H9 (cell line): ENCODE results near the gene PTPRQ. TPM values are rescaled to one million over a fixed set of nuclear protein-coding genes. Genes with fewer than 3 reads are reported as not detected.

Experiments used
- DNase-seq: peaks from one replicate; pipeline ENCODE4 v3.0.0-alpha.2; 2017
- H2AFZ ChIP-seq: one replicate; pipeline ENCODE4 v1.6.1; 2013; ENCODE audit warnings: mild to moderate bottlenecking, low read length, control low read depth, moderate library complexity
- H2AK5ac ChIP-seq: 2 replicates; pipeline ENCODE4 v1.6.1; 2013; ENCODE audit warnings: low read length, control low read depth, mixed read lengths; ENCODE audit not compliant: insufficient read length
- H2BK120ac ChIP-seq: one replicate; pipeline ENCODE4 v1.6.1; 2013; ENCODE audit warnings: low read depth, mild to moderate bottlenecking, low read length, control low read depth, inconsistent platforms; ENCODE audit not compliant: poor library complexity, severe bottlenecking
- H2BK12ac ChIP-seq: 2 replicates; pipeline ENCODE4 v1.6.1; 2013; ENCODE audit warnings: low read length, control low read depth, mixed read lengths, low read depth; ENCODE audit not compliant: insufficient read length
- H2BK15ac ChIP-seq: 2 replicates; pipeline ENCODE4 v1.6.1; 2013; ENCODE audit warnings: low read depth, low read length, control low read depth
- H2BK20ac ChIP-seq: one replicate; pipeline ENCODE4 v1.6.1; 2013; ENCODE audit warnings: low read depth, mild to moderate bottlenecking, low read length, control low read depth, inconsistent platforms; ENCODE audit not compliant: poor library complexity, severe bottlenecking
- H2BK5ac ChIP-seq: 2 replicates; pipeline ENCODE4 v1.6.1; 2013; ENCODE audit warnings: low read length, control low read depth, mixed read lengths; ENCODE audit not compliant: insufficient read length
- H3K14ac ChIP-seq: 2 replicates; pipeline ENCODE4 v1.6.1; 2013; ENCODE audit warnings: low read length, control low read depth; ENCODE audit not compliant: insufficient read depth
- H3K18ac ChIP-seq: 2 replicates; pipeline ENCODE4 v1.6.1; 2013; ENCODE audit warnings: low read depth, mild to moderate bottlenecking, mixed read lengths, low read length, control low read depth; ENCODE audit not compliant: insufficient read length
- H3K23ac ChIP-seq: 2 replicates; pipeline ENCODE4 v1.6.1; 2013; ENCODE audit warnings: low read length, control low read depth, mixed read lengths, low read depth; ENCODE audit not compliant: insufficient read length
- H3K23me2 ChIP-seq: 2 replicates; pipeline ENCODE4 v1.6.1; 2013; ENCODE audit warnings: low read depth, mild to moderate bottlenecking, mixed read lengths, low read length, control low read depth; ENCODE audit not compliant: insufficient read length, poor library complexity, severe bottlenecking
- H3K27ac ChIP-seq: 2 replicates; pipeline ENCODE4 v1.5.1; 2013; ENCODE audit warnings: low read length, control low read depth, mixed read lengths, low read depth; ENCODE audit not compliant: insufficient read length
- H3K27me3 ChIP-seq: 2 replicates; pipeline ENCODE4 v1.6.1; 2013; ENCODE audit warnings: low read length, control low read depth, inconsistent platforms; ENCODE audit not compliant: insufficient read depth
- H3K4ac ChIP-seq: 2 replicates; pipeline ENCODE4 v1.6.1; 2013; ENCODE audit warnings: low read depth, mild to moderate bottlenecking, control low read depth, inconsistent platforms, low read length, moderate library complexity
- H3K4me1 ChIP-seq: 2 replicates; pipeline ENCODE4 v1.6.1; 2013; ENCODE audit warnings: low read length, control low read depth, inconsistent platforms; ENCODE audit not compliant: insufficient read depth
- H3K4me2 ChIP-seq: 2 replicates; pipeline ENCODE4 v1.6.1; 2013; ENCODE audit warnings: low read length, control low read depth, mixed read lengths; ENCODE audit not compliant: insufficient read length, insufficient read depth
- H3K56ac ChIP-seq: 2 replicates; pipeline ENCODE4 v1.6.1; 2013; ENCODE audit warnings: low read depth, mild to moderate bottlenecking, mixed read lengths, low read length, control low read depth; ENCODE audit not compliant: insufficient read length
- H3K79me1 ChIP-seq: 2 replicates; pipeline ENCODE4 v1.6.1; 2013; ENCODE audit warnings: low read depth, mild to moderate bottlenecking, moderate library complexity, low read length, control low read depth, inconsistent platforms; ENCODE audit not compliant: insufficient read depth, poor library complexity, severe bottlenecking
- H3K79me2 ChIP-seq: 2 replicates; pipeline ENCODE4 v1.6.1; 2013; ENCODE audit warnings: low read length, control low read depth, inconsistent platforms; ENCODE audit not compliant: insufficient read depth
- H3K9ac ChIP-seq: 2 replicates; pipeline ENCODE4 v1.6.1; 2013; ENCODE audit warnings: low read length, control low read depth, mixed read lengths; ENCODE audit not compliant: insufficient read length; ENCODE audit errors: extremely low read depth
- H3K9me3 ChIP-seq: one replicate; pipeline ENCODE4 v1.6.1; 2013; ENCODE audit warnings: low read depth, low read length, inconsistent platforms; ENCODE audit not compliant: control insufficient read depth
- H3T11ph ChIP-seq: one replicate; pipeline ENCODE4 v1.6.1; 2013; ENCODE audit warnings: mild to moderate bottlenecking, low read length, control low read depth, inconsistent platforms
- H4K20me1 ChIP-seq: one replicate; pipeline ENCODE4 v1.6.1; 2013; ENCODE audit not compliant: control insufficient read depth, insufficient read length, insufficient read depth
- H4K5ac ChIP-seq: 2 replicates; pipeline ENCODE4 v1.6.1; 2013; ENCODE audit warnings: low read depth, mild to moderate bottlenecking, mixed read lengths, low read length, control low read depth; ENCODE audit not compliant: insufficient read length
- H4K8ac ChIP-seq: replicated peaks from 2 replicates; pipeline ENCODE4 v1.6.1; 2013; ENCODE audit warnings: low read length, control low read depth, mixed read lengths, low read depth; ENCODE audit not compliant: insufficient read length
- H4K91ac ChIP-seq: 2 replicates; pipeline ENCODE4 v1.6.1; 2013; ENCODE audit warnings: low read depth, mild to moderate bottlenecking, moderate library complexity, mixed read lengths, low read length, control low read depth; ENCODE audit not compliant: insufficient read length
- H3K27ac Mint-ChIP-seq, 3 experiments: 2 replicates in 2 of 3; 3 replicates in 1 of 3; pipeline ENCODE4 v1.8.0; 2020 to 2021; ENCODE audit warnings: mixed read lengths in 3 of 3, mild to moderate bottlenecking in 1 of 3, moderate library complexity in 1 of 3
- H3K27me3 Mint-ChIP-seq: 2 replicates; pipeline ENCODE4 v1.8.0; 2021; ENCODE audit warnings: low read depth, mild to moderate bottlenecking, moderate library complexity, mixed read lengths
- H3K36me3 Mint-ChIP-seq, 3 experiments: 2 replicates in 2 of 3; 3 replicates in 1 of 3; pipeline ENCODE4 v1.8.0; 2020 to 2021; ENCODE audit warnings: low read depth in 3 of 3, mixed read lengths in 3 of 3; ENCODE audit not compliant: insufficient read depth in 1 of 3
- H3K4me1 Mint-ChIP-seq, 2 experiments: 2 replicates each; pipeline ENCODE4 v1.8.0; 2020; ENCODE audit warnings: mixed read lengths in 2 of 2
- H3K4me3 Mint-ChIP-seq, 2 experiments: 2 replicates in 1 of 2; 3 replicates in 1 of 2; pipeline ENCODE4 v1.8.0; 2020 to 2021; ENCODE audit warnings: mild to moderate bottlenecking in 2 of 2, mixed read lengths in 2 of 2, moderate library complexity in 1 of 2
- H3K9me3 Mint-ChIP-seq, 2 experiments: 2 replicates in 1 of 2; 3 replicates in 1 of 2; pipeline ENCODE4 v1.8.0; 2020; ENCODE audit warnings: mild to moderate bottlenecking in 2 of 2, mixed read lengths in 2 of 2, moderate library complexity in 1 of 2
- WGBS: extraction: QIAGEN DNeasy Blood & Tissue Kit; methylation state at CpG from one replicate; pipeline ENCODE4 v1.1.7; 2013; ENCODE audit warnings: missing lambda C conversion rate, low lambda C conversion rate, mixed read lengths; ENCODE audit not compliant: insufficient read length; ENCODE audit errors: extremely low coverage; 5-methylcytosine and 5-hydroxymethylcytosine counted together
- total RNA-seq: library from RNA; stranded (reverse); gene quantifications from 2 replicates; pipeline ENCODE4 v1.2.1, GENCODE V29; 2021
- TF ChIP-seq, protein P1 (sequence below): fragments of 200-600 bp; sonication (generic); conservative IDR thresholded peaks from 3 replicates; pipeline ENCODE4 v1.8.0; 2021; ENCODE audit warnings: antibody characterized with exemption, mild to moderate bottlenecking

PTPRQ gene
- total RNA-seq, 1 experiment from 2014 or later, result not detected

DNA sequence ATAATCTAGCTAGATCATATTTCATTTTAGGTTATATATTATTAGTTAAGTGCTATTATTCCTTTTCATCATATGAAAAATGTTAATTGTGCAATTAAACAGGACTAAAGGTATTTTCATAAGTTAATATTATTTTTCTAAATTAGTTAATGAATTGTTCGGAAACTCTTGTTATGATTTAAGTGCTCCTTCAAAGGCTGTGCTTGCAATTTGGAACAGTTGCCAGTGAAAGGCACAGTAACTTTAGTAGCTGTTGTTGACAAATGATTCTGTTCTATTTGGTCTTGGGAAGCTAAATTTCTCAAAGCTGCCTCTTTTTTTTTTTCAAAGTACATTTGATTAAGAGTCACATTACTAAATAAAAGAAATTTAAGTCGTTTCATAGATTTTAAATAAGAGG, 40.7 kb downstream of the PTPRQ start:
- H3K23ac ChIP-seq, result no peak overlapping the region
- no peak overlapping the region for H3K9ac ChIP-seq
- no peak overlapping the region for H3K4me2 ChIP-seq
- Mint-ChIP-seq H3K36me3 (no peaks in the 10 kb centered on the region), H3K4me3 (no peak overlapping the region), H3K4me1 (peaks cover under 1 to 1% of the 10 kb centered on the region in 2 experiments; a peak in 3 of 4 replicates), H3K27me3 (no peaks in the 10 kb centered on the region), H3K9me3 (peaks cover 2 to 3% of the 10 kb centered on the region in 2 experiments; a peak in 1 of 5 replicates), H3K27ac (no peak overlapping the region)
- no peak overlapping the region for H4K5ac ChIP-seq
- DNase-seq, result no peak
- H2BK5ac ChIP-seq, result no peak overlapping the region
- no peak overlapping the region for H3K56ac ChIP-seq
- no peak overlapping the region for H4K8ac ChIP-seq
- H3K27me3 ChIP-seq, result no peaks in the 10 kb centered on the region
- no peak overlapping the region for H3K14ac ChIP-seq
- WGBS, result no CpG with 5 or more reads among the region's 2 CpGs
- H2AK5ac ChIP-seq, result no peak overlapping the region
- no peaks in the 10 kb centered on the region for H3K79me2 ChIP-seq
- no peaks in the 10 kb centered on the region for H4K20me1 ChIP-seq
- no peak overlapping the region for H2AFZ ChIP-seq
- H2BK20ac ChIP-seq, result no peak overlapping the region
- no peaks in the 10 kb centered on the region for H3K9me3 ChIP-seq
- H2BK15ac ChIP-seq, result no peak overlapping the region
- H3K27ac ChIP-seq, result no peak overlapping the region
- H3K18ac ChIP-seq, result no peak overlapping the region
- H4K91ac ChIP-seq, result no peak overlapping the region
- no peak overlapping the region for H3T11ph ChIP-seq
- no peak overlapping the region for H3K4ac ChIP-seq
- H3K4me1 ChIP-seq, result no peaks in the 10 kb centered on the region
- no peaks in the 10 kb centered on the region for H3K23me2 ChIP-seq
- TF ChIP-seq, protein P1, sequence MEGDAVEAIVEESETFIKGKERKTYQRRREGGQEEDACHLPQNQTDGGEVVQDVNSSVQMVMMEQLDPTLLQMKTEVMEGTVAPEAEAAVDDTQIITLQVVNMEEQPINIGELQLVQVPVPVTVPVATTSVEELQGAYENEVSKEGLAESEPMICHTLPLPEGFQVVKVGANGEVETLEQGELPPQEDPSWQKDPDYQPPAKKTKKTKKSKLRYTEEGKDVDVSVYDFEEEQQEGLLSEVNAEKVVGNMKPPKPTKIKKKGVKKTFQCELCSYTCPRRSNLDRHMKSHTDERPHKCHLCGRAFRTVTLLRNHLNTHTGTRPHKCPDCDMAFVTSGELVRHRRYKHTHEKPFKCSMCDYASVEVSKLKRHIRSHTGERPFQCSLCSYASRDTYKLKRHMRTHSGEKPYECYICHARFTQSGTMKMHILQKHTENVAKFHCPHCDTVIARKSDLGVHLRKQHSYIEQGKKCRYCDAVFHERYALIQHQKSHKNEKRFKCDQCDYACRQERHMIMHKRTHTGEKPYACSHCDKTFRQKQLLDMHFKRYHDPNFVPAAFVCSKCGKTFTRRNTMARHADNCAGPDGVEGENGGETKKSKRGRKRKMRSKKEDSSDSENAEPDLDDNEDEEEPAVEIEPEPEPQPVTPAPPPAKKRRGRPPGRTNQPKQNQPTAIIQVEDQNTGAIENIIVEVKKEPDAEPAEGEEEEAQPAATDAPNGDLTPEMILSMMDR, result no peak
- H2BK12ac ChIP-seq, result no peak overlapping the region
- H3K79me1 ChIP-seq, result no peaks in the 10 kb centered on the region
- H2BK120ac ChIP-seq, result no peak overlapping the region
